ENCODE measurements around the gene PTPRK. TPM values are rescaled to one million over a fixed set of nuclear protein-coding genes. Genes with fewer than 3 reads are reported as not detected.

PTPRK gene
- total RNA-seq, 4 donors from 2014 or later, result 7.3 to 22.9 (median 13.0) TPM

GRCh38 chr6:128256095-128256494, 264.3 kb downstream of the PTPRK start:
- Histone ChIP-seq H3K27me3 (no peaks in the 10 kb centered on the region), H3K9me3 (no peaks in the 10 kb centered on the region), H3K4me1 (no peaks in the 10 kb centered on the region), H3K27ac (no peak overlapping the region), H3K36me3 (no peaks in the 10 kb centered on the region), H3K4me3 (no peak overlapping the region)
- ATAC-seq (no peak), DNase-seq (no peak)
- TF ChIP-seq CTCF (IDR thresholded peaks at IDR 0.05 in 4 of 5, conservative IDR thresholded peaks at IDR 0.05 in 1 of 5) (no peak), POLR2A (IDR thresholded peaks at IDR 0.05) (no peak)
- in situ Hi-C loops (cut with MboI; ENCODE audit: low sequenced_read_pairs in 4 of 4), result no loop called here
- intact Hi-C loops (cut with DNase I; ENCODE audit: low total_unique reads), result no loop called here

- TF ChIP-seq POLR2A (IDR thresholded peaks at IDR 0.05) (no peak), CTCF (IDR thresholded peaks at IDR 0.05 in 4 of 5, conservative IDR thresholded peaks at IDR 0.05 in 1 of 5) (no peak)
- H3K27me3 ChIP-seq, result no peaks in the 10 kb centered on the region
- no peak overlapping the region for H3K4me3 ChIP-seq
- H3K27ac ChIP-seq, result no peak overlapping the region
- intact Hi-C loops (cut with DNase I; ENCODE audit: low total_unique reads), result no loop called here
- no peaks in the 10 kb centered on the region for H3K36me3 ChIP-seq
- H3K4me1 ChIP-seq, result peaks cover 8 to 11% of the 10 kb centered on the region in 2 donors
- ATAC-seq (no peak), DNase-seq (no peak)
- H3K9me3 ChIP-seq, result no peaks in the 10 kb centered on the region
- in situ Hi-C loops (cut with MboI; ENCODE audit: low sequenced_read_pairs in 4 of 4), result no loop called here
These were observed 267.8 kb downstream of the PTPRK start for GRCh38 chr6:128252341-128253176.

- Histone ChIP-seq H3K27me3 (no peaks in the 10 kb centered on the region), H3K4me3 (no peak overlapping the region), H3K36me3 (no peaks in the 10 kb centered on the region), H3K9me3 (no peaks in the 10 kb centered on the region), H3K27ac (no peak overlapping the region), H3K4me1 (peaks cover 8 to 11% of the 10 kb centered on the region in 2 donors)
- intact Hi-C loops (cut with DNase I; ENCODE audit: low total_unique reads) (no loop called here), in situ Hi-C loops (cut with MboI; ENCODE audit: low sequenced_read_pairs in 4 of 4) (no loop called here)
- TF ChIP-seq CTCF (IDR thresholded peaks at IDR 0.05 in 4 of 5, conservative IDR thresholded peaks at IDR 0.05 in 1 of 5) (no peak), POLR2A (IDR thresholded peaks at IDR 0.05) (no peak)
- no peak for DNase-seq
- no peak for ATAC-seq
These were observed 268.7 kb downstream of the PTPRK start for GRCh38 chr6:128251445-128252340.

- Histone ChIP-seq H3K27ac (no peak overlapping the region), H3K4me1 (peaks cover 8 to 11% of the 10 kb centered on the region in 2 donors), H3K9me3 (no peaks in the 10 kb centered on the region), H3K36me3 (no peaks in the 10 kb centered on the region), H3K4me3 (no peak overlapping the region), H3K27me3 (no peaks in the 10 kb centered on the region)
- intact Hi-C loops (cut with DNase I; ENCODE audit: low total_unique reads) (no loop called here), in situ Hi-C loops (cut with MboI; ENCODE audit: low sequenced_read_pairs in 4 of 4) (no loop called here)
- DNase-seq, result no peak
- no peak for ATAC-seq
- no peak for TF ChIP-seq POLR2A (IDR thresholded peaks at IDR 0.05)
- no peak for TF ChIP-seq CTCF (IDR thresholded peaks at IDR 0.05 in 4 of 5, conservative IDR thresholded peaks at IDR 0.05 in 1 of 5)
These were observed 269.9 kb downstream of the PTPRK start for GRCh38 chr6:128250370-128251070.
